HG03196 (cell line): Measurements from ENCODE around the gene CACNB3.

Experiments used
- ATAC-seq: cut with Tn5 transposase; IDR thresholded peaks from one replicate; pipeline ENCODE4 v1.9.1; 2021; ENCODE audit not compliant: unreplicated experiment

CACNB3 gene

GRCh38 chr12:48788524-48788853, 29.8 kb upstream of the CACNB3 start:
- no peak for ATAC-seq

- ATAC-seq, result no peak
Measured at GRCh38 chr12:48788854-48789775, 29.2 kb upstream of the CACNB3 start, which contains the start of gene ADCY6. Gene ADCY6 (minus strand): TSS chr12:48789089. CDS start chr12:48783434, 5,655 bp downstream.

- no peak for ATAC-seq
Measured at GRCh38 chr12:48789858-48790326, 28.4 kb upstream of the CACNB3 start.

GRCh38 chr12:48793696-48794095, 24.6 kb upstream of the CACNB3 start:
- ATAC-seq, result no peak

DNA sequence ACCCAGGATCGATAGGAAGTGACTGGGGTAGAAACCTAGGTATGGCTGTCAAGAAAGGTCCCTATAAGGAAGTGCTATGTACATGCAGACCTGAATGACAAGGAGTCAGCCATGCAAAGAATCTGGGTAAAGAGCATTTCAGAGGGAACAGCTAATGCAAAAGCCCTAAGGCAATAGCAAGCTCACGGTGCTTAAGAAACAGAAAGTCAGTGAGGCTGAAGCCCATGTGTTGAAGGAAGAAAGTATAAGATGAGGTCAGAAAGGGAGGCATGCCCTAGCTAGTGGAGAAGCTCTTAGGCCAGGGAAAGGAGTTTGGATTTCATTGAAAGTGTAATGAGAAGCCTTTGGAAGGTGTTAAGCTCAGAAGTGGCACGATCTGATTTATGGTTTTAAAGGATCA, 23.4 kb upstream of the CACNB3 start:
- ATAC-seq, result no peak

DNA sequence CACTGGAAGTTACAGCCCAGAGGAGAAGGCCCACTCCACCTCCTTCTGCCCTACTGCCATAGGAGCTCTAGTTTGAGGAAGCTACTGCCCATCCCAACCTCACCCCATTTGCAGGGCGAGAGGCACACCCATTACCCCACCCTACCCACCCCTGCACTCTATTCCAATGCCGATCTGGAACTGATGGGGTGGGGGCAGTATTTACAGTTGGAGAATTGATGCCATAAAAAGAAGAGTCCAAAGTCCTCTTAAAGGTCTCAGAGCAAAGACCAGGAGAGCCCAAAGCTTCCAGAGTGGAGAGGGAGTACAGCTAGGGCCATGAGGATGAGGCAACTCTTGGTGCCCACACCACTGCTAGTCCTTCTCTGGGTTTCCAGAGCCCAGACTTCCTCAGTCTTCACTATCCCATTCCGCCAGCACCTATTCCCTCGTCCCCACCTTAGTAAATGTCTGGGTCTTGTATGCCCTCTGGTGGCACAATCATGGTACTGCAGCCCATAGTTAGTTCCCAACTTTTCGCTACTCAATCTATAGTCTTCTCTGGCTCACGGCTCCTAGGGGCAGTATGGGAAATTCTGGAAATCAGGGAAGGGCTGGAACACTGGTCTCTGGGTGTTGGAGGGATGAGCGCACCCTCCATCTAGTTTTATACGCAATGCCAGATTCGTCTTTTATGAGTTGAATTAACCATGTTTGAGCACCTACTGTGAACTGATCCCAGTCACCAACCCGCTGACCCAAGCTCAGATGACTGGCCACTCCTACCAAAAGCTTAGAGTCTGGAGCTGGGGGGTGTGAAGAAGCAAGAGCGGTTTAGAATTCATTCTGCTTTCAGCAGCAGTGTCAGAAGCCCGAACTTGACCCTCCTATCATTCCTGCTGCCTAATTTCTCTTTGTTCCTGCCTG, 22.5 kb upstream of the CACNB3 start:
- no peak for ATAC-seq

- no peak for ATAC-seq
Measured at GRCh38 chr12:48796976-48797375, 21.3 kb upstream of the CACNB3 start.

GRCh38 chr12:48800457-48800856, 17.8 kb upstream of the CACNB3 start:
- no peak for ATAC-seq

- ATAC-seq, result no peak
Measured at GRCh38 chr12:48800971-48801370, 17.3 kb upstream of the CACNB3 start.

- ATAC-seq, result no peak
Measured at GRCh38 chr12:48803675-48804074, 14.6 kb upstream of the CACNB3 start.

GRCh38 chr12:48807981-48808380, 10.3 kb upstream of the CACNB3 start:
- no peak for ATAC-seq

- no peak for ATAC-seq
Measured at GRCh38 chr12:48810903-48811431, 7.3 kb upstream of the CACNB3 start.

DNA sequence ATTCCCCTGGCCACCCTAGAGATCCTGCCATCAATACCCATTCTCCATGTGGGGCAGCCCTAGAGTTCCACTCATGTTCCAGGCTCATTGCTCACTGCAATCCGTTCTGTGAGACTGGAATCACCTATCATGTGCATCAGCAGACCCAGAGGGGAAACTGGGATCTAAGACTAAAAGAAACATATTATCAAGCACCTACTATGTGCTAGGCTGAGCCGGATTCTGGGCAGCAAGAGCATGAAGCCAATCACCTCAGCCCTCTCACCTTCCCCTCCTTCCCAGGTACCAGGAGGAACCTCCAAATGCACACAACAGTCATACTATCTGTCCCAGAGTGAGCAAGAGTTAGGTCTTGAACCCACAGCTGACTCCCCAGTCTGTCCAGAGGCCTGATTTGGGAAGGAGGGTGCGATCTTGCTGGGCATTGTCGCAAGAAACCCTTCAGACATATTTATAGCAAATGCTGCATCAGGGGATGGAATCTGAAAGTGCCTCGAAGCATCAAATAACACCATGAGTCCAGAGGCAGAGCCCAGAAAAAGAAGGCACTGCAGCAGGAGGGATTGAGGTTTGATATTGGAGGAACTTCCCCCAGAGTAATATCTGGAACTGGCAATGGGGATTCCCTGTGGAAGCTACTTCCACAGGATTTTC, 6.7 kb upstream of the CACNB3 start:
- ATAC-seq, result no peak

GRCh38 chr12:48812389-48812788, 5.9 kb upstream of the CACNB3 start:
- no peak for ATAC-seq

DNA sequence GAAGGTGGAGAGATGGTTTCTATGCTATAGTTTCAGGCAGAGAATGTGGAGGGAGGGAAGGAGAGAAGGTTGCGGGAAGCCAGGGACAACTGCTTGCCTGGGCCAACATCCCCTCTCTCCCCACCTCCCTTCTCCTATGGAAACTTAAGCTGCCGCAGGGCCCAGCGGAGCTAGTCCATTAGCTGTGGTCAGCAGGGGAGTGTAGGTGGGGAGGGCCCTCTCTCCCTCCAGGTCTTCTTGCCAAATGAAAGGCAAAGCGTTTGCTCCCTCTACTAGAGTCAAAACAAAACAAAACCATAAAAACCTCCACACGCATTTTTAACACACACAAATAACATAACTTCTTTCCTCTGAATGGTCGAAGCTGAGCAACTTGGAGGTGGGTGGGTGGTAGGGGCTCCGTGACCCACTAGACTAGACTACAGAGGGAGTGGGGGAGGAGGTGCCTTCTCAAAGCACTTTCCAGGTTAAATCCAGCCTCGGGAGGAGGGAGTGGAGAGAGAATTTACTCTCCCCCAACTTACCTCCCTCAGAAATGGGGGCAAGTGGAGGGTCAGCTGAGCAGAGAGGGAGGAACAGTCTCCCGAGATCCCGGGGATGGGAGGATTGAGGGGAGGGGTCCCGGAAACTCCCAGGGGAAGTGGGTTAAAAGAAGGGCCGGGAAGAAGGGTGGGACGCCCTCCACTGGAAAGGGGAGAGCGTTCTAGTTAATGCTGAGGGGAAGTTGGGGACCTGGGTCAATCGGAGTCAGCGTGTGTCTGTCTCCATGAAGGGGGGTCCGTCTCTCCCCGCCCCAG, 4.6 kb upstream of the CACNB3 start:
- no peak for ATAC-seq

- ATAC-seq, result peak; percentile 77
Measured at GRCh38 chr12:48814262-48815125, 3.8 kb upstream of the CACNB3 start.

DNA sequence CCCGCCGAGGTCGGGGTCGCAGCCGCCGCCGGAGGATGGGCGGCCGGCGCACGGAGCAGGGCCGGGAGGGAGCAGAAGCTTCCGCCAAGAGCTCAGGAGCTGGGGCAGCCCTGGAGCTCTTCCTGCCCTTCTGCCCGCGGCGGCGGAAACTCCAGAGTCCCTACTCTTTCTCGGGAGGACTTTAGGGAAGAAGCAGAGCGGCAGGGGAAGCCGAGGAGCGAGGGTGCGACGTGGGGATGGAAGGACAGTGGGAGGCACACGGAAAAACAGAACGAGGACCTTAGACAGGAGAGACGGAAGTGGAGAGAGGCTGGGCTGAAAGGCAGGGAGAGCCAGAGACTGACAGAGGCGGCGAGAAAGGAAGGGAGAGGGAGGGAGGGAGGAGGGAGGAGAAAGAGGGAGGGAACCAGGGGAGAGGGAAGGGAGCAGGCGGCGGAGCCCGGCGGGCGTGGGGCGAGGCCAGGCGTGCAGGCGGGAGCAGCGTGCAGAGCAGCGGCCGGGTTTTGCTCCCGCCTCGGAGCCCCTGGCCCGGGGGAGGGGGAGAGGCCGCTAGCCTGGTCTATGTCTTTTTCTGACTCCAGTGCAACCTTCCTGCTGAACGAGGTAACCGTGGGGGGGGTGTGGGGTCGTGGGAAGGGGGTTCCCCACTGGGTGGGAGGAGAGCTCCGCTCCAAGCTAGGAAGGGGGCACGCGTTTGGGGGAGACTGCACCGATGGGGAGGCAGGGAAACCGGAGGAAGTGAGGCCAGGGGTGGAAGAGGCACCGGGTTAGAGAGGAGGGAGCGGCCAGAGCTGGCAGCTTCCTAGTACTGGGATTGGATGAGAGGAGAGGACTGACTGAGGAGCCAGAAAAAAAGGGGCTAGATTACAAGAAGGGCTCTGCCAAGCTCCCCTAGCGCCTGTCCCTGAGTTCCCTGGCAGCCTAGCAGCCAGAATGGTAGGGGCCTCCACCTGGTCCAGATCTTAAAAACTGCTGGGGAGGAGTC, 2.9 kb upstream of the CACNB3 start:
- peak; percentile 27 for ATAC-seq
